HG02763 (cell line): ENCODE results near the gene TULP3.
"Not testable (repeated sequence)": the region's sequence is repeated elsewhere in the genome, so short reads cannot be mapped to it uniquely, and the experiment has no call there.

ENCODE experiments used
- ATAC-seq: cut with Tn5 transposase; IDR thresholded peaks from one replicate; pipeline ENCODE4 v1.9.1; 2021; ENCODE audit warnings: mild to moderate bottlenecking, moderate library complexity; ENCODE audit not compliant: unreplicated experiment

TULP3 gene, protein sequence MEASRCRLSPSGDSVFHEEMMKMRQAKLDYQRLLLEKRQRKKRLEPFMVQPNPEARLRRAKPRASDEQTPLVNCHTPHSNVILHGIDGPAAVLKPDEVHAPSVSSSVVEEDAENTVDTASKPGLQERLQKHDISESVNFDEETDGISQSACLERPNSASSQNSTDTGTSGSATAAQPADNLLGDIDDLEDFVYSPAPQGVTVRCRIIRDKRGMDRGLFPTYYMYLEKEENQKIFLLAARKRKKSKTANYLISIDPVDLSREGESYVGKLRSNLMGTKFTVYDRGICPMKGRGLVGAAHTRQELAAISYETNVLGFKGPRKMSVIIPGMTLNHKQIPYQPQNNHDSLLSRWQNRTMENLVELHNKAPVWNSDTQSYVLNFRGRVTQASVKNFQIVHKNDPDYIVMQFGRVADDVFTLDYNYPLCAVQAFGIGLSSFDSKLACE

DNA sequence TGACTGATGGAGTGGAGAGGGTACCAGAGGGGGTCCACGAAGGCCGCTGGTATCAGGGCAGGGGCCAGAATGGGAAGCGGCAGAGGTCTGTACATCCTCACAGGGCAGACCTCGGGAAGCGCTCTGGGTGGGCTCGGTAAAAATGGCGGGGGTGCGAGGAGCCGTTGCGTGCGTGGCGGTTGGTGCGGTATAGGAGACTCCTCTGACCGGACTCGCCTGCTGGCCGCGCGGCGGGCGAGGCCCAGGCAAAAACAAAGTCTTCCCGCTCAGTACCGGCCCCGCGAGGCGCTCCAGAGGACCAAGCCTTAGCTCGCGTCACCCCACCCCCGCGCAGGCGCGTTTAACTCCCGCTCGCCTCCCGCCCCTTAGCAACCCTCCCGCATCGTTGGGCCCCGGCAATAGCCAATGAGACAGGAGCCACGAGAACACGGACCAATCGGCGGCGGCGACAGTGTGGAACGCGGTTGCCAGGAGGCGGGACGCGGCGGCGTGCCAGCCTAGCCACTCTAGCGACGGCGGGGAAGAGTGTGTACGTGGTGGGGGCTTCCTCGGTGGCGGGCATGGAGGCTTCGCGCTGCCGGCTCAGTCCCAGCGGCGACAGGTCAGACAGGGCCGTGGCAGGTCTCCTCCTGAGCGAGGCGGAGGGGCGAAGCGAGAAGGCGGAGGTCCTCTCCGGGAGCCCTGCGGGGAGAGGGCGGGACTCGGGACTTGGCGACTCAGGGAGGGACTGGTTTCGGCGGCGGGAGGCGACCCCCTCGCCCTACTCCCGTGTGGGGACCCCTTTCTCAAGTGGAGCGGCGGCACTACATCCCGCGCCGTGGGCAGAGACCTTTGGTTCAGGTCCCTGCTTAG, at the start of gene TULP3:
Gene TULP3, plus strand, starts transcription at position 504 of the 852 bp plus-strand sequence. Its CDS starts 57 bp downstream, at position 561.
- ATAC-seq: peak; percentile 95

DNA sequence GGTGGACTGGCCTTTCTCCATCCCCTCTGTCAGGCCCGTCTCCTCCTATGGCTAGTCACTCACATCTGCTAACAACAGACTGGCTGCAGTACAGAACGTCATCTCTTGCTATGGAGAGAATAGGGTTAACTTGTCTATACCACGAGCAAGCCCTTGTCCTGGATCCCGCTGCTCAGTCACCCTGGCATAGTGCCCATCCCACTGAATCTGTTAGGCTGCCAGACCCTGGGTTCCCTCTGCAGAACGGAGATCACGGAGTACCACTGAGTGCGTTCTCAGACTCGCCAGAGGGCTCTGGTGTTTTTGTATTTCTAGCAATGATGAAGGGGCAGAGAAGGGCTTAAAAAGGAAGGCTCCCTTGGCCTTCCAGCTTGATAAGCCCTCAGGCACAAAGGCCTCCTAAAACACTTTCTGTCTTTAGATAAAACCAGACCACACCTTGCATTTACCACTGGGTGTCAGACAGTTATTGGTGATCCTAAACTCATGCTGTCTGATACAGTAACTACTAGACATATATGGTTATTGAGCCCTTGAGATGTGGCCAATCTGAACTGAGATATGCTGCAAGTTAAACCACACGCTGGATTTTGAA, 49.5 kb upstream of the TULP3 start:
- no peak for ATAC-seq

DNA sequence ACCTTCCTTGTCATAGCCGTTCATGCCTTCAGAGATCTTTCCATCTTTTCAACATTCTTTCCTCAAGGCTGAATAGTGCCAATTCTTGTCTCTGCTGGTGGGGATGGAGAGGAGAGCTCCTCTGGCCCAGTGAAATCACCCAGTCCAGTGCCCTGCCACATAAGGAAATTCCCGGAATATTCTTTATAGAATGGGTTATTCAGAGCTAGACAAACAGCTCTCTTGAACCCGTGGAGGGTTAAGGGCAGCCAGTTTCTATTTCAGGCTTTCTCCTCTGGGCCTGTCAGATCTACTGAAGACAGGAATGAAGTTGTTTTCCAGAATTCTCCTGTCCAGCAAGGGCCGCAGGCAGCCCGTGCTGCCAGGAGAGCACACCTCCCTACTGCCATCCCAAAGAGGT, 47.7 kb upstream of the TULP3 start:
- no peak for ATAC-seq

DNA sequence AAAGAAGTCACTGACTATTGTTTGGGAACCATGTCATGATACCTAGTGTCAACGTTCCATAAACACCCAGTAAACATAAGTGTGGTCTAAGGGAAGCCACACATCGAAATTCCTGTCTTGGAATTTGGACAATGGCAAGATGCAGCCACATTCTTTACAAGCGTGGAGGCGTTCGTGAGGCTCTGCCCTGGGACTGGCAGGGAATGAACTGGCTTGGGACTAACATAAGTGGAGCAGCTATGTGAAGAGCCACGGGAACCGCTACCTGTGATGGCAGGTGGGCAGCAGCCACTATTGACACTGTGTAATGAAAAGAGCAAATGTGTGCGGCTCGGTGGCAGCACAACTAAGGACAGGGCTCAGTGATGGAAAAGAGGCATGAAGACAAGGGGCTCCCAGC, 45.9 kb upstream of the TULP3 start:
- no peak for ATAC-seq

DNA sequence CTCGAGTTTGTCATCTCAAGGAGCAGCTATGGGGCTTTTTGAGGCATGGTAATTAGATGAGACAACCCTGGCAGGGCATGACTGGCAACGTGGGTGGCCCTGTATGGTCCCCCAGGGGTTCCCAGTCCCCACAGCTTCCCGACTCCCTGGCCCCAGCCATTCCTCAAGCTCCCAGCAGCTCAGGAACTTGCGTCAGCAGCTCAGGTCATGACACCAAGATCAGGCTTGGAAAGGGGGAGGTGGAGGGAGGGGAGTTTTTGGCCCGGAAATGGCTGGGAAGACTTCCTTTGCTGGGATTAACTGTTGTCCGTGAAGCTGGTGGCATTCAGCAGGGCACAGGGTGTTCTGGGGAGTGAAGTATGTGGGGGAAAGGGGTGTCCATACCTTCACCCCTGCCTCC, 45.4 kb upstream of the TULP3 start:
- ATAC-seq: no peak

- no peak for ATAC-seq
These were observed 38.8 kb upstream of the TULP3 start for GRCh38 chr12:2851931-2852330.

DNA sequence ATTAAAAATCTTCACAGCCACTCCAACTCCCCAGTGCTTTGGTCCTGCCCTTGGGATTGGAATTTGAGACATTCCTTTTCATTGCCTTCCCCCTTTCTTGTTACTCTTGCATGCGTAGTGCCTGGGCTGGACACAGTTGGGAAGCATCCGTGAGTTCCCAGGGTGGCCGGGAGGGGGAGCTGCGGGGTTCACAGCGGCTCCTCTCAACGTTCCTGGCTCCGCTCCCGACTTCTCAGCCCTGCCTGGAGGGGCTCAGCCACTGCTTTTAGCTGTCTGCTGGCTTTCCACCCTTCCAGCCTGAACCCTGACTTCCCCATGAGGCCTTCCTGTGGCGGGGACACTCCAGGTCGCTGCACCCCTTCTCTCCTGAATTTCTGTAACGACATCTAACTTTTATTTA, 37.1 kb upstream of the TULP3 start:
- ATAC-seq: no peak

DNA sequence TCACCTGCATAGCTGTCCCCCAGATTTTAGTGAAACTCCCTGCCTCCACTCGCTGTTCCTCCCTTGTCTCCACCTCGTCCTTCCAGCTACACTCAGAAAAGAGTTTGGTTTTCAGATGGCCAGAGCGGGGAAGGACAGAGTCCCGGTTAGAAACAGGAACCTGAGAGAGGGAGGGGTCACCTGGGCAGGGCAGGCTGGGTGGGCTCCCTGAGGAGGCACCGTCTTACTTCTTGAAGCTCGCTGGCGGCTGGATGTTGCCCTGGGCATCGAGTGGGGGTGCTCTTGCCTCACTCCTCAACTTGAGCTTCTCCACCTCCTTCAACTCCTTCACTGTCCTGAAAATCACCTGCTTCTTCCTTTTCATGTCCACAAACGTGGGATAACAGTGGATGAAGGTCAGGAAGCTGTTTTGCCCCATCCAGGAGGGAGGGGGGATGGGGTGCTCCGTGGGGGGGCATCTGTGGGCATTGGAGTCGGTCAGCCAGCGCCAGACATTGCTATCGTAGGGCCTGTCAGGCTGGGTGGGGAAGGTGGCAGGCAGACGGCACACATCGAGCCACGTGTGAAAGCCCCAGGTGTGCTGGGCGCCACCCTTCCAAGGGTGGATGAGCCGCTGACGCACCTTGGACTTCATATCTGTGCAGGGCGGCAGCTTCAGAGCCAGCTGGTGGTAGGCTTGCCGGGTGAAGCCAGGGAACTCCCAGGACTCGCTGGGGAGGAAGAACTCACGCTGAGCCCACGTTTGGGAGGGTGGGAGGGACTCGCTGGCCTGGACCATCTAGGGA, 35.8 kb upstream of the TULP3 start:
- no peak for ATAC-seq

DNA sequence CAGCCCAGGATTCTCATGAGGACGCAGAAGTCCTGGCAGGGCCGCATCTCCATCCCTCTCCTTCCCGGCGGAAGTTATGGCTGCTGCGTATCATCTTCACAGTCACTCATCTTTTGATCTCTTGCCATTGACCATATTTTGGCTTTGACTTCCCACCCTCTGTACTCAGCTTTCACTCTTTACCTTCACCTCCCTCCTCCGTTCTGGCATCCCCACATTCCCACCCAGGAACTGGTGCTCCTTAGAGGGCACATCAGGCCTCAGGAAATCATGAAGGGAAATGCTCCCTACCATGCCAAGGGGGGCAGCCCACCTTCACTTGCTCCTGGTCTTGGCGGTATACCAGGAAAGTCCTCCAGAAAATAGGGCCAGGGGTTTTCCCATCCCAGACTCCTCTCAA, 35.1 kb upstream of the TULP3 start:
- ATAC-seq: no peak

- ATAC-seq: no peak
These were observed 34.6 kb upstream of the TULP3 start for GRCh38 chr12:2856051-2856450.

DNA sequence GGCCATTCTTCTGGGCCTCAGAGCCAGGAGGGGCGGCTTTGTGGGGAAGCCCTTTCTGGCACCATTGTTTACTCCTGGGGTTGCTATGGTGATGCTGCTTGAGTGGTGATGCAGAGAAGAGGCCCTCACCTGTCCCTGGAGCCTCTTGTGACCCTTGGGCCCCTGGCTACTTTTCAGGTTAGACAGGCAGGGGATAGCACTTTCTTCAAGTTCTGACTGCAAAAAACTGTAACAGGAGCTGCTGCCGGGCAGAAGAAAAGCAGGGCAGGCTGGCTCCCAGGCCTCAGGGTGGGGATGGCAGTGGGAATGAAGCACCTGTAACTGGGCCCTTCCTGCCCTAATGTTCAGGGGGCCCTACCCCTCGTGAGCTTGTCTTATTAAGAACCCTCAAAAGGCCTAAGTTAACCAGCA, 33.7 kb upstream of the TULP3 start, which contains the start of gene TEX52:
Gene TEX52, minus strand, starts transcription at position 19 of the 411 bp plus-strand sequence. Its CDS starts 13 bp downstream, at position 6.
- no peak for ATAC-seq

- no peak for ATAC-seq
These were observed 33.1 kb upstream of the TULP3 start for GRCh38 chr12:2857576-2857975.

GRCh38 chr12:2858334-2858733, 32.4 kb upstream of the TULP3 start:
- ATAC-seq: no peak

DNA sequence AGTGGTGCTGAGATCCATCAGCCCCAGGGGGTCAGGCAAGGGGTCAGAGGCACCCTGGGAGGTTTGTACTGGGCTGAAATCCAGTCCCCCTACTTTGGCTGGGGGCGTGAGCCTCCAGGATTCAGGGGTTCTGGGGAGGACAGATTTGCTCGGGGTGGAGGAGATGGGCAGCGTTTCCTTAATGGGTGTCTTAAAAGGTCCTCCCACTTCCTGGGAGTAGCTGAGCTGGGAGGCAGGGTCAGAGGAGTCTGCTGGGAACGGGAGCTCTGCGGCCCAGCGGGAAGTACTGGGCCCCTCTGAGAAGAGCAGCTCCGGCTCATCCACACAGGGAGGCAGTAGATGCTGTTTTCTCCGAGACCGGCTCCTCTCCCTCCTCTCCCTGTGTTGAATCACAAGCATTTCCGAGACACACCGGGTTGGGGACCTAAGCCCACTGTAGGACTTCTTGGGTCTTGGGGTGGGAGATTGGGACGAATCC, 31.7 kb upstream of the TULP3 start:
- no peak for ATAC-seq

DNA sequence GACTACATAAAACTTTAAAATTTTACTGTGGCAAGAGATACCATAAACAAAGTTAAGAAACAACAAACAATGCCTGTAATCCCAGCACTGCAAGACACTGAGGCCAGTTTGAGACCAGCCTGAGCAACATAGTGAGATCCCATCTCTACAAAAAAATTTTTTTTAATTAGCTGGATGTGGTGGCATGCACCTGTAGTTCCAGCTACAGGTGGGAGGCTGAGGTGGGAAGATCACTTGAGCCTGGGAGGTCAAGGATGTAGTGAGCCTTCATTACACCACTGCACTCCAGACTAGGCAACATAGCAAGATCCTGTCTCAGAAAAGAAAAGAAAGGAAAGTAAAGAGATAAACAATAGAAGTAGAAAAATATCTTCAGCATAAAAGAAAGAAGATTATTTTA, 30.5 kb upstream of the TULP3 start:
- no peak for ATAC-seq

- no peak for ATAC-seq
These were observed 27.8 kb upstream of the TULP3 start for GRCh38 chr12:2862876-2863275.

- ATAC-seq: not testable (repeated sequence)
These were observed 27.3 kb upstream of the TULP3 start for GRCh38 chr12:2863402-2863801.

DNA sequence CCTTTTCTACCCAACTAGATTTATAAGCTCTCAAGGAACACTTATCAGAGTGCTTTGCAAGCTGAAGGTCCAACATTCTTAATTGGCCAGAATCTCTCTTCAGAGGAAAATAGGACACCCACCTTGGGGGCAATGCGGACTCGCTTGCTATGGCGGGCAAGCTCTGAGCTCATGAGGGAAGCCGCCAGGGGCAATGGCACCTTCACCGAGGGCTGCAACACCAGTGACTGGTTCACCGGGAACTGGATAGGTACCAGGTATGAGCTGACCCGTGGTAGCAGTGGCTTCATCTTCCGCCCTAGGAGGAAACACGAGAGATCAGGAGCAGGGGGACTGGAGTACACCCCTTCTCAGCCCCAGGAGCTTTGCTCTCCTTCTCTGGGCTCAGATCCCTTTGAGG, 26.5 kb upstream of the TULP3 start:
- ATAC-seq: no peak

DNA sequence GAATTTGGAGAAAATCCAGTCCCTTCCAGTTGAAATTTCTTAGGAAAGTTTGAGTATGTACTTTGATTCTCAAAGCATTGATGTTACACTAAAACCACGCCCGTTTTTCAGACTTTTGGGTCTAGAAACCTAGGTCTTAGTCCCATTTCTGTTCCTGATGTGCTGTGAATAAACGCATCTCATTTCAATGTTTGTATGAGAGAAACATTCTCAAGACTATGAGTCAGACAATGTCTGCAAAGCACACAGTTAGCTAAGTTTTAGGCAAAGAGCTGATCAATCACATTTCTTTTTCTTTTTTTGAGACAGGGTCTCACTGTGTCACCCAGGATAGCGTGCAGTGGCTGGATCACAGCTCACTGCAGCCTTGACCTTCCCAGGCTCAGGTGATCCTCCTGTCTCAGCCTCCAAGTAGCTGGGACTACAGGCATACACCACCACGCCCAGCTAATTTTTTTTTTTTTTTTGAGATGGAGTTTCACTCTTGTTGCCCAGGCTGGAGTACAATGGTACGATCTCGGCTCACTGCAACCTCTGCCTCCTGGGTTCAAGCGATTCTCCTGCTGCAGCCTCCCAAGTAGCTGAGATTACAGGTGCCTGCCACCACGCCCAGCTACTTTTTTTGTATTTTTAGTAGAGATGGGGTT, 21.6 kb upstream of the TULP3 start:
- not testable (repeated sequence) for ATAC-seq

GRCh38 chr12:2876431-2877046, 14.2 kb upstream of the TULP3 start:
- peak; percentile 9 for ATAC-seq
